G401 (cell line): ENCODE measurements around the gene VSNL1. TPM values are rescaled to one million over a fixed set of nuclear protein-coding genes. Genes with fewer than 3 reads are reported as not detected.

ENCODE experiments used
- DNase-seq: peaks from one replicate; pipeline ENCODE4 v3.0.0-alpha.2; 2015; ENCODE audit warnings: low spot score
- in situ Hi-C: cut with HindIII; loops from 2 replicates; pipeline ENCODE4 v1.10.0; 2016; ENCODE audit warnings: low sequenced_read_pairs, mixed read lengths
- total RNA-seq: library from RNA; depleted of rRNA; stranded (reverse); fragments of >200 nt; shearing (Covaris generic); gene quantifications from 2 replicates; pipeline ENCODE4 v1.2.3, GENCODE V29; 2014

Gene VSNL1
- total RNA-seq, 1 experiment from 2014 or later = not detected

GRCh38 chr2:17600556-17601204 lies 60.2 kb downstream of the VSNL1 start:
- in situ Hi-C loops = no loop called here
- no peak for DNase-seq

GRCh38 chr2:17604050-17604449 lies 63.6 kb downstream of the VSNL1 start:
- in situ Hi-C loops = no loop called here
- DNase-seq = no peak

GRCh38 chr2:17605696-17606095 lies 65.2 kb downstream of the VSNL1 start:
- DNase-seq = no peak
- in situ Hi-C loops = no loop called here

DNA sequence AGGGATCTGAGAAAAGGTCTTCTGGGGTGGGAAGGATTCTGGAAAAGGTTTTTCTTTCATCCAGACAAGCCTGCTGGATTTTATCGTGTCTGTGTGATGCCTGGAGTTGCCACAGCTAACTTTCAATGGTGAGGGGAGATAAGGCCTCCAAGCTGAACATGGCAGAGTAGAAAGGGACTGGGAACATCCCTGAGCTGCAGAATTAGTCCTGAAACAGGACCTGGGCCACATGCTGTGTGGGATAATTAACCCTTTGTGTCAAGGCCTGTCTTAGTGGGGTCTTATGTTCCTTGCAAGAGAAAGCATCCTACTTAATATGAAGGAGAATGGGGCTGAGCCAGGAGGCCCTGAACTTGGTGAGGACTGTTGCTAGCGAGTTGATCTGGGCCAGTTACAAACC lies 66.4 kb downstream of the VSNL1 start:
- DNase-seq = no peak
- in situ Hi-C loops = no loop called here

- in situ Hi-C loops = no loop called here
These were observed 66.9 kb downstream of the VSNL1 start for GRCh38 chr2:17607379-17607778.

DNA sequence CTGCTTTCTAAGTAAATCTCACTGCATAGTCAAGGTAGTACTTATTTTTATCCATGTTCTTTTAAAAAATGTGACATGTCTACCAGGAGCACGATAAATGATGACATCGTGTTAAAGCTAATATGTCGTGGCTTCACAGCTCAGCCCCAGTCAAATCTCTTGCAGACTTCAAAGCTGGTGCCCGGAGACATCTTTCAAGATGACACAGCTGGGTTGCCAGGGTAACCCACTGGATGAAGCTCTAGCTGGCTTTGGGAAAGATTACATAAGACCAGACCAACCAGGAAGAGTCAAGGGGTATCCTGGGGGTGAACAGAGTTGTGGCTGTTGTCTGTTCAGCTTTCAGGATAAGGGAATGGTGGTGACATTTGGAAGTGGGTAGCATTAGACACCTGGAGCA lies 67.8 kb downstream of the VSNL1 start:
- in situ Hi-C loops = no loop called here
- no peak for DNase-seq

More at GRCh38 chr2:17607379-17607778, 66.9 kb downstream of the VSNL1 start:
- DNase-seq = no peak

- in situ Hi-C loops = no loop called here
These were observed 70.0 kb downstream of the VSNL1 start for GRCh38 chr2:17610521-17610920.

GRCh38 chr2:17611036-17611435 lies 70.5 kb downstream of the VSNL1 start:
- DNase-seq = no peak
- in situ Hi-C loops = no loop called here

More at GRCh38 chr2:17610521-17610920, 70.0 kb downstream of the VSNL1 start:
- no peak for DNase-seq

DNA sequence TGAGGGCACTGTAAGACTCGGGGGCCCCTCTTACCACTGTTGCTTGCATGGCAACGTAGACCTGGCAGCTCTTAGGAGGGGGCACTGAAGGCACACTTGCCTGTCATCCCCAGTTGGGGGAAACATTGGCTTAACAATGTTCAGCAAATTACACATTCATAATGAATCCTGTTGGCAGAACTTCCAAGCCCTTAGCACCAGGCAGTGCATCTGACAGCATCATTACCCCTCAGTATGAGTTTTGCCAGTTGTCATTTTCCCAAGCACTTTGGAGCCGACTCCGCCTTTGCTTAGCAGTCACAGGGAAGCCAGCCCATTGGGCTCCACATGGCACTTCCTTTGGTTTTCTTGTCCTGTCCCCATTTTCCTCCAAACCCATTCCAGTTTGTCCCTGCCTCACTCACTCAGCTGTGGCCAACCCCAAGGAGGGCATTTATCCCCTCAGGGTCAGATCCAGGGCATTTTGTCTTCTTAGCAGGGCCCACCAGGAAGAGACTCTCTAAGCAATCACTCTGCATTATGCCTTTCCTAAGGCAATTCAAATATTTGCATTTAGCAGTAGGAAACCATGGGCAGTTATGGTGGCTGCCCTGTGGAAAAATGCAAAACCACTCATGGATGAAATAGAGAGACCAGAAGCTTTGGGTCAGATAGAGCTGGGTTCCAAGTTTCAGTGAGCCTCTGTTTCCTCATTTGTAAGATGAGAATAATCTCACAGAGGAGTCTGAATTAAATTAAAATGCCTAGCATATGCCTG lies 73.9 kb downstream of the VSNL1 start:
- DNase-seq = peak; percentile 53
- in situ Hi-C loops = no loop called here

- no peak for DNase-seq
- in situ Hi-C loops = no loop called here
These were observed 74.7 kb downstream of the VSNL1 start for GRCh38 chr2:17615147-17615546.

GRCh38 chr2:17615728-17616351 lies 75.3 kb downstream of the VSNL1 start:
- no peak for DNase-seq
- in situ Hi-C loops = no loop called here

- in situ Hi-C loops = no loop called here
These were observed 75.9 kb downstream of the VSNL1 start for GRCh38 chr2:17616405-17616804.

GRCh38 chr2:17617516-17617915 lies 77.0 kb downstream of the VSNL1 start:
- no peak for DNase-seq
- in situ Hi-C loops = no loop called here

More at GRCh38 chr2:17616405-17616804, 75.9 kb downstream of the VSNL1 start:
- no peak for DNase-seq

GRCh38 chr2:17617955-17618354 lies 77.5 kb downstream of the VSNL1 start:
- in situ Hi-C loops = no loop called here
- no peak for DNase-seq

DNA sequence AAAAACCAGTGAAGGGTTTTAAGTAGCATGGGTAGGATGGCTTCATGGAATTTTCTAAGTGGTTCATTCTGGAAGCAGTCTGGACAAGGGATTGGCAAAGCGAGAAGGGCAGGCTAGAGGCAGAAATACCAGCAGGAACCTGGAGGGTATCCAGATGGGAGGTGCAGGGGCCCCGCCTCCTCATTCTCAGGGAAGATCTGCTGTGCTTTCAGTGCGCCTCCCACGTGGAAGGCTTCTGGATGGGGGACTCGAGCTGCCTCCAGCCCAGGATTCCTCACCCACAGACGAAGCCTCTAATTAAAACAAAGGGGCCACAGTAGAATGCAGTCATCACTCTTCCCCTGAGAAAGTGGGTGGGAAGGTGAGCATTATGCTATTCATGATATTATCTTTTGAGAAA lies 79.8 kb downstream of the VSNL1 start:
- DNase-seq = peak; percentile 96
- in situ Hi-C loops = no loop called here

GRCh38 chr2:17620841-17621240 lies 80.3 kb downstream of the VSNL1 start:
- DNase-seq = no peak
- in situ Hi-C loops = no loop called here

DNA sequence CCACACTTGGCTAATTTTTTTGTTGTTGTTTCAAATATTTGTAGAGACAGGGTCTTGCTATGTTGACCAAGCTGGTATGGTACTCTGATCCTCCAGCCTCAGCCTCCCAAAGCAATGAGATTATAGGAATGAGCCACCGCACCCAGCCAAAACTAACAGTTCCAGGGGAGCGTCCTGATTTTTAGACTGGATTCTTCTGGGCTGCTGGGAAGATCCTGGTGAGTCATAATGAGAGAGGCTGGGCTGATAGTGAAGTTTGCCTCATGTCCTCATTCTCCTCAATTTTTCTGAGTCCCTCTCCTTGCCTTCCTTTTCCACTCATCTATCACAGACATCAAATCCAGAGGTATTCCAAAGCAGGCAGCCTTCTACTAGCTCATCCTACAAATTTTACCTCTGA lies 81.3 kb downstream of the VSNL1 start:
- in situ Hi-C loops = no loop called here
- DNase-seq = no peak

DNA sequence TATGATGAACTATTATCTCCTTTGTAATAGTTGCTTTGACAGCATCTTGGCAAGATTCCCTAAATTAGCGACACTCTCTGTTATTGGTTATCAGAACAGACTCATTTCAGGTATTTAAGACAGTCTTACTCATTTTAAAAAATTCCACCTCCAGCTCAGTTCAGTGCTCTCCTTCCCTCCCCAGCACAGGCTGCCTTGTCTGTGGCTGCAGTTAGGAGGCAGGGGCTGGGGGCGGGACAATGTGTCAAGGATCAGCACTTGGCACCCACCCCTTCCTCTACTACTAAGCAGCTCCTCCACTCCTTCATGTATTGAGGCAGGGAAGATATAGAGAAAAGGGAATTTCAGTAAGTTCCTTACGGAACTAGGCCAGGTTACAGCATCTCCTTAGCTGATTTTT lies 85.0 kb downstream of the VSNL1 start:
- in situ Hi-C loops = no loop called here
- no peak for DNase-seq

GRCh38 chr2:17626986-17627385 lies 86.5 kb downstream of the VSNL1 start:
- in situ Hi-C loops = no loop called here
- DNase-seq = no peak

DNA sequence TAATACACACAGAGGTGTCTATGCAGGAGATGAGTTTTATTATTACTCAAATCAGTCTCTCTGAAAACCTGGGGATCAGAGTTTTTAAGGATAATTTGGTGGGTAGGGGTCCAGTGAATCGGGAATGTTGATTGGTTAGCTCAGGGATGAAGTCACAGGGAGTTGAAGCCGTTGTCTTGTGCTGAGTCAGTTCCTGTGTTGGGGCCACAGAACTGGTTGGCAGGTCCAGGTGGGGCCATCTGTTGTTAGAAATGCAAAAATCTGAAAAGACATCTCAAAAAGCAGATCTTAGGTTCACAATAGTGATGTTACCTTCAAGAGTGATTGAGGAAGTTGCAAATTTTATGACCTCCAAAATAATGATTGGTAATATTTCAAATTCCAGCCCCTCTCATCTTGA lies 86.9 kb downstream of the VSNL1 start:
- in situ Hi-C loops = no loop called here
- DNase-seq = no peak
